Stimulated activated CD8-positive, alpha-beta memory T cell treated with anti-CD3 and anti-CD28 coated beads, Interleukin-15, amount 100 ng/mL, for 4 hours (primary cell): ENCODE results near the gene KCTD16.

ENCODE experiments used
- DNase-seq, 2 donors: peaks; one replicate each; pipeline ENCODE4 v3.0.0-alpha.2; 2020; ENCODE audit warnings: low read depth in 2 of 2

The KCTD16 gene

DNA sequence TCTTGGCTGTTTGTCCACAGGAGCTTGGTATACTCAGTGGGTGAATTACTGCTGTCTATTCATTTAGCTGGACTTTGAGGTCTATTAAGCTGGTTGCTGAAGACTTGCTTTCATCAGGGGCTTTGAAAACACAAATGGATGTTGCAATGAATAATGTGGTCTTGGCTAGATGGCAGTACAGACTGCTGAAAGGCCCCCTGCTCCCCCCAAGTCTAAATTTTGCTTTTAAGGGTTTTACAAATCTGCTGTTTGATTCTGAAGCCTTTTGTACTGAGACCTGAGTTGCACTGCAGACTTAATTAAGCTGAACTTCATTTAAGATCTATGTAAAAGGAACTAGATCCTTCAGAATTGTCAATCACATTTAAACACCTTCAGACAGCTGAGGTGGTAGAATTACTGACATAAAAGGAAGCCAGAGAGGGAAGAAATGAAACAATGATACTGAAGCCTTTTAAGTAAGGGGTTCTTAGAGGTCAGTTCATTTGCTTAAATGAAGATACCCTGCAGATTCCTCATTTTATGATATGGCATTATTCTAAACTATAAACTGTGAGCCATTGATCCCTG, 37.3 kb downstream of the KCTD16 start:
- DNase-seq: no peak

DNA sequence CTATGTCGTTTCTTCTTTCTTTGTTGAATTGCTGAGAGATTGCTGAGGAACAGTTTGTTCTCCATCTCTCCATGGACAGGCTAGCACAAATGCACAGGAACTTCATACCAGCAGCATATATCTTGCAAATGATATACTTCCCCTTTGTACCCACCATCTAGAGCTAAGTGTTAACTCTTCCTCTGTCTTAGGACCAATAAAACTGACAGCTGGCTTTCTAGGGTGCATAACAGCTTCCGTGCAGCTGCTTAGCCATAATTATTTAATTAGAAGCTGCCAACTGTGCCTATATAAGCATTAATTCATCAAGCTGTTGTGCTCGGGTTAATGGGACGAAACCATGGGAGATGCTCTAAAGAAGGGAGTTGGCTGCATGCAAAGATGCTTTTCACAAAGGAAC, 38.7 kb downstream of the KCTD16 start:
- no peak for DNase-seq

DNA sequence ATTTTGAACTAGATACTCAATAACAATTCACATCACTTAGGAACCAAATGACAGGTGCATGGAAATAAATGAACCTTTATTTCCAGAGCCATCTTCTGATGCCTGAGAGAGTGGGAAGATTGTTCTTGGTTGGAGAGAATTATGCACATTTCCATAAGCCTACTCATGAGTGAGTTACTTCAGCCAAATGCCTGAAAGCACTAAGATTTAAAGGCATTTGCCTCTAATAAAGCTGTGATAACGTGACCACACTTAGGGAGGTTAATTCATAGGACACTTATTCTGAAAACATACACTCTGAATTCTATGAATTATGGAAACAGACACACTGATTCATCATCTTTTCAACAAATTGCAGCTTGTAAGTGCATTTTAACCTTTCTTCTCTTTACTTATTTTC, 40.0 kb downstream of the KCTD16 start:
- no peak for DNase-seq

DNA sequence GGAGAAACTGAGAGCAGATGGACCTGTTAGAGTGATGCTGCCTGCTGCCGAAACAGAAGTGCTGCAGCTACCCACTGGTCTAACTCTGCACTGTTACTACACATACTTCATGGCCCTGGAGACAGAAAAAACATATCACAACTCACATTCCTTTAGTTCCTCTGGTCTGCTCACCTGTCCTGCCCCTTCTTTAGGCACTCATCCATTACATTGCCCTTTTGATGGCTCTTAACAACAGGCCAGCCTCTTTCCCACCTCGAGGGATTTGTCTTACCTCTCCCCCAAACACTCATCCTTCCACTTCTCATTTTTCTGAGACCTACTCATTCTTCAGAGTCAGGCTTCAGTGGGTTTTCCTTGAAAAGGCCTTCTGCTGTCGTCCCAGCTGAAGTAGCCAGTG, 49.2 kb downstream of the KCTD16 start:
- no peak for DNase-seq

DNA sequence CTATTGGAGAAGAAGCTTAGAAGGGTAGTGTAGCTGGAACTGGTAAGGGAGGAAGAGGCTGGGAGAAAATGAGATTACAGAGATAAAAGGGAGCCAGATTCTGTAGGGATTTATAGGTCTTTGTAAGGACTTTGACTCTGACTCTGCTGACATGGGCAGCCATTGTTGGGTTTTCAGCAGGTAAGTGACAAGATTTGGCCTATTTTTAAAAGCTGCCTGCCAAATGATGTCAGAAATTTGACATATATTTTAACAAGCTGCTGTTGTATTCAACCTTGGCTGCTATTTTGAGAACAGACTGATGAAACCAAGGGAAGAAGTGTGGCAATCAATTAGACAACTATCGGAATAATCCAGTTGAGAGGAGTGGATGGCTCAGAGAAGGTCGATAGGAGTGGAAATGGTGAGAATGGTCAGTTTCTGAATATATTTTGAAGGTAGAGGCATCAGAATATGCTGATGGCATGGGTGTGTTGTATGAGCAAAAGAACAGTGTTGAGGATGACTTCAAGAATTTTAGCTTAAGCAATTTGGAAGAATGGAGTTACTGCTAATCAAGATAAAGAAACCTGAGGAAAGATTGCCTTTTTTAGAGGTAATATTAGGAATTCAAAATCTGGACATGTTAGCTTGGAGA, 56.8 kb downstream of the KCTD16 start:
- no peak for DNase-seq

DNA sequence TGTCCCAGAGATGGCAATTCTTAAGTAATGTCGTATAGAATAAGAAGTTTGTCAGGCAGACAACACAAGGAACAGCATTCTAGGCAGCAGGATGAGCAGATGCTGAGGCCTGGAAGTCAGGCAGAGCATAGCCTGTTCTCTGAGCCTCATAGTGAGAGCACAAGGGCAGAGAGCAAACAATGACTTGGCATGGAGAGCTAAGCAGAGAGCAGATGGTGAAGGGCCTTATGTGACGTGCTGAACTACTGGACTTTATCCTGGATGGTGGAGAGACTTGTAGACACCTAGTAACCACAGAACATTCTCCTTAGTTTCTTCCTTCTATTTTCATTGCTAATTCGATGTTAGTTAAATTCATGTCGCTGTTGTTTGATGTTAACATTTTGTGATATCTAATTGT, 60.1 kb downstream of the KCTD16 start:
- no peak for DNase-seq

DNA sequence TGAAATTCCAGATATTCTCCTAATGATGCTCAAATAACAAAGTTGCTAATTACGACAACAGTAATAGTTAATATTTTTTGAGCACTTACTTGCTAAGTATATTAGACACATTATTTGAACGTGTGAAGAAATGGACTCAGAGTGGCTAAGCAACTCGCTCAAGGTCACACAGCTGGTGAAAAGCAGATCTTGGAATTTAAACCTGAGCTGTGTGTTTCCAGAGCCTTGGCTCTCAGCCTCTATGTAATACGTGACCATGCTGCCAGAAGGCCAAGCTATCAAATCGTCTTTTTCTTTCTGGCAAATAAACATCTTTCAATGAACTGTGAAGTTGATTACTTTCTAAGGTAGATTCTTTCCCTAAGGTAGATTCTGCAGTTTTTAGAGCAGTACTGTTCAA, 61.6 kb downstream of the KCTD16 start:
- no peak for DNase-seq

DNA sequence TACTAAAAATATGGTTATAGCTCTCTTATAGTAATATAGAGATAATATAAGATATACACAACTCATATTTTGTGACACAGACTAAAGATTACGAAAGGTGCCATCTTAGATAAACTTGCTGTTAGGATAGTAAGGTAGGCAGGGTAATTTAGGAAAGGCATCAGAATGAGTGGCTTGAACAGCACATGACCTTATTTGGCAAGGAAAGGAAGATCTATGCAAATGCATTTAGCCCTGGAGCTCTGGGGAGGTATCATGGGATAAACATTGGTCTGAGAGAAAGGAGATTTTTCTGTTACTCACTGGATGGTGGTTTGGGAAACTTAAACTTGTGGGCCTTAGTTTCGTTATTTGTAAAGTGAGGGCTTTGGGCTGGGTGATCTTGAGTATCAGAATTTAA, 65.8 kb downstream of the KCTD16 start:
- DNase-seq: no peak

DNA sequence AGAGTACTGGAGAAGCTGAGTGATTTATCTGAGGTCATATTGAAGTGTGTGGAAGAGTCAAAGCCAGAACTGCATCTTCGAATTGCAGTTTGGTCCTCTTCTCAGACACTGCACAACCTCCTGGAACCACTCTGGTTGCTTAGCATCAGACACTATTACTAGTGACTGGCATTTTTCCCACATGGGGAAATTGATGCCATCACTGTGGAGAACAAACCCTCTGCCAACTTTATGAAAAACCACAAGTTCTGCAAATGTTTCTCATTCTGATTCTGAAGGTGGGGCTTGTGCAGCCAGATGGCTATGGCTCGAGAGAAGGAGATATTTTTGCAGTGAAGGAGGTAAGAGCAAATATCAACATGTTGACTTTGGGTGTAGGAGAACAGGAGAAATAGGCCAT, 67.2 kb downstream of the KCTD16 start:
- no peak for DNase-seq

DNA sequence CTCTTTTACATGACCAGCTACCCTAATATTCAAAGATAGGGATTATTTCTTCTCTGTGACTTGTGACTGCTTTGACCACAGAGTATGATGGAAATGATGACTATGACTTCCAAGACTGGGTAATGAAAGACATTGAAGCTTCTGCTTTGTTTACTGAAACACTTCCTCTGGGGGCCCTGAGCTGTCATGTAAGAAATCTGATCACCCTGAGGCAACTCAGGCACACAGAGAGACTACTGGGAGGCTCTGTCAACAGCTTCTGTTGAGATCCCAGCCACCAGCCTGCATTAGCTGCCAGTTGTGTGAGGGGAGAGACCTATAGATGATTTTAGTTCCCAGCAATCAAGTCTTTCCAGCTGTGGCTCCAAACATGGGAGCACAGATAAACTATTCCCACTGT, 76.5 kb downstream of the KCTD16 start:
- no peak for DNase-seq

DNA sequence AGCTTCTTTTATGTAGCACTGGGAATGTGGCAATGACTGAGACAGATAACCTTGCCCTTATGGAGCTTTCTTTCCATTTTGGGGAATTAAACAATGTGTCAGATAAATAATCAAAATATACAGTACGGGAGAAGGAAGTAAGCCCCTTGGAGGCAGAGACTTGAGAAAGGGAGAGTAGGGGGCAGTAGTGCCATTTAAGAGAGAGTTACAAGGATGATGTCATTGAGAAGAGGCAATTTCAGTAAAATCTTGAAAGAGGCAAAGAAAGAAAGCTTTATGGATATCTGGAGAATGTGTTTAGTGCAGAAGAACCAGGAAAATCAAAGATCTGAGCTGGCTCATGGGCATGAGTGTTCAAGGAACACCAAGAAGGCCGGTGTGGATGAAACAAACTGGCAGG, 77.3 kb downstream of the KCTD16 start:
- DNase-seq: no peak

DNA sequence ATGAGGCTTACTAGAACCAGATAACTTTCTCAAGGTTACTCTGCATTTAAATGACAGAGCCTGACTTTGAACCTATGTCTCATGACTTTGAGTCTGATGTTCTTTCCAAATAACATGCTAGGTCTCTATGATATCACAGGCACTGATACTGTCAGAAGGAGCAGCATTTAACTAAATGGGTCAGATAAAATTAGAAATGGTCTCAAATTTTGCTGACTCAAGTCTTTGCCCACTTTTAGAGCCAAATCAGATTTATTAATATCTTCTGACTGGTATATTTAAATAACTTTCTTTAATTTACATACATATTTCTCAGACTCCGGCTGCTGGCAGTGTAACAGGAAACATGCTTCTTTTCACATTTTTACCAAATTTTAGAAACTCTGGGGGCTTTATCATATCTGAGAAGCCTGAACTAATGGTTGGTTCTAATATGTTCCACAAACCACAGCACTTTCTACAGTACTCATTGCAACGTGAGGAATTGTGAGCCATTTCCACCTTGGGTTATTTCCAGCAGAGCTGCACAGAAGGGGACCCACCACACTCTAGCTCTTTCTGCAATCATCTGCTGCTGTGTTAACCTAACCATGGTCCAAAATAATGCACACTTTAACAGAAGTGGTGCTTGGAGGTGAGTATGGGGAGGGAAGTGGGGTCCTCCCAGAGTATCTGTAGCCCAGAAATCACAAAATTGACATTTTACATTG, 79.2 kb downstream of the KCTD16 start:
- no peak for DNase-seq

DNA sequence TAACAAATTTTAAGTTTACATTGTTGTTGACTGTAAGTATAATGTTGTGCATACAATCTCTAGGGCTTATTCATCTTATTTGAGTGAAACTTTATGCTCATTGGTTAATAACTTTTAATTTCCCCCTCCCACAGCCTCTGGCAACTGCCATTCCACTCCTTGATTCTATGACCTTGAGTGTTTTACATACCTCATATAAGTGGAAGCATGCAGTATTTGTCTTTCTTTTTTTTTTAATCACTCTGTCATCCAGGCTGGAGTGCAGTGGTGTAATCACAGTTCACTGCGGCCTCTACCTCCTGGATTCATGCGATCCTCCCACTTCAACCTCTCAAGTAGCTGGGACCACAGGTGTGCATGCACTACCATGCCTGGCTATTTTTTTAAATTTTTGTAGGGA, 83.9 kb downstream of the KCTD16 start:
- DNase-seq: no peak

DNA sequence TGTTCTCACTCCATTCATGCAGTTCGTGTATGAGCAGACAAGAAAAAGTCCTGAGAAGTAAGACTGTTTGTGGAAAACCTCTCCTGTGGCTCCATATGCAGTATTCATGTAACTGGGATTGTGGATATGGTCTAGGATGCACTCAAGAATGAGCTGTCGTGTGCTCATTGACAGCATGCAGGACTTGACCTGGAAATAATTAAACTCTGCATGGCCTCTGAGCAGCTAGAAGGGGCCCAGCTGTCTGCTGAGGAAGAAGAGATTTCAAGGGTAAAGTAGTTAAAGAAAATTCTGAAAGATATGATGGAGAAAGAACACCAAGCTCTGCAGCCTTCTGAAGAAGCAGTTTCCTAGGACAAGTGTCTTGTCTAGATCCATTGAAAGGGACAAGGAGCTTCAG, 89.4 kb downstream of the KCTD16 start:
- no peak for DNase-seq

DNA sequence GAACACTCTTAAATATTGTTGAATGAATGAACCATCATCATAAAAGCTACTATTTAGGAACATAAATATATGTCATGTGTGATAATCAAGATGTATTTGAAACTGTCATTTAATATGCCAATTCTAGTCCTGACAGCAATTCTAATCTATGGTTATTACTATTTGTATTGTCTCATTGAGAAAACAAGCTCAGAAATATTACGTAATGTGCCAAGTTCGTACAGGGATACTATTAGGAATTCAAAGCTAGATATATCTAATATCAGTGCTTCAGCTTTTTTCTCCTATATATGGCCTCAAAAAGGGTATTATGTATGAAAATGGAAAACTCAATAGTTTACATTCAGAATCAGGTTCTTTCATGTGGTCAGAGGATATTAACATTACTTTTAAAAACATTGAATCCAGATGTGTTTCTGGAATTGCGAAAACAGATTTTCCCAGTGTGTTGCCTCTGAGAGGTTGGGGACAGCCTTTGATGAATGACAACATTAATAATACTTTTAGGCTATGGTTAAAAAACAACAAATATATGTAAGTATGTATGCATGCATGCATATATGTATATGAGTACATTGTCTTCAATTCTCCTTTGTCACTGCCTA, 95.1 kb downstream of the KCTD16 start:
- DNase-seq: no peak

DNA sequence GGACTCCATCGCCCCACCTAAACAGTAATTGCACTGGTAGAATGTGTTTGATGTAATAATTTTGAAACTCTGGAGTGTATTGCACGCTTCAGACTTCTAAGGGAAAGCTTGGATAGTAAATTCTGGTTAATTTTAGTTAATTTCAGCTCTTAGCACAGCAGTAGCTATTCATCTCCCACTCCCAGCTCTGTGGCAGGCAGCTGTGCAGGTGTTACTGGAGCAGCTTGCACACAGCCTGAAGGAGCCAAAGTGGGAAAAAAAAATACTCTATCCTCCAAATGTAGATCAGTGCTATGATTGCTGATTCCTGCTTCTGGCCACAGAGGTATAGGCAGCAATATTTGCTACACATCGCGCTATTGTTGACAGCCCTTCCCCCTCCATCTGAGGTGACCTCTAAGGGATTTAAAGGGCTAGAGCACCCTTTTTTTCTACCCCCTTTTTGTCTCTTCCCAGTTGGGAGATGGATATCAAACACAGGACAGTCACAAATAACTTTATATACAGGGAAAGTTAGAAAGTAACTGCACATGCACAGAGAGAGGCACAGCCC, 97.4 kb downstream of the KCTD16 start:
- DNase-seq: no peak

DNA sequence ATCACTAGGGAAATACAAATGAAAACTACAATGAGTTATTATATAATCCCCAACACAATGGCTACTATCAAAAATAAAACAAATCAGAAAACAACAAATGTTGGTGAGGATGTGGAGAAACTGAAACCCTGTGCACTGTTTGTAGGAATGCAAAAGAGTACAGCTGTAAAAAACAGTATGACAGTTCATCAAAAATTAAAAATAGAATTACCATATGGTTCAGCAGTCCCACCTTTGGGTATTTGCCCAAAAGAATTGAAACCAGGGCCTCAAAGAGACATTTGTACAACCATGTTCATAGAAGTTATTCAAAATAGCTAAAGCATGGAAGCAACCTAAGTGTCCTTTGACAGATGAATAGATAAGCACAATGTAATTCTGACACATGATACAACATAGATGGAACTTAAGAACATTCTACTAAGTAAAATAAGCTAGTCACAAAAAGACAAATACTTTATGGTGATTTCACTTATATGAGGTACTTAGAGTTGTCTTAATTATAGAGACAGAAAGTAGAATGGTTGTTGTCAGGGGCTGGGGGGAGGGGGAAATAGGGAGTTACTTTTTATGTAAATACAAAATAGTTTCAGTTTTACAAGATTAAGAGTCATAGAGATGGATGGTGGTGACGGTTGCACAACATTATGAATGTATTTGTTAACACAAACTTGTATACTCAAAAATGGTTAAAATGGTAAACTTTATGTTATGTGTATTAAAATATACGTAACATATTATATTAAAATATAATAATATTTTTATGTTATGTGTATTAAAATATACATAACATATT, 102.8 kb downstream of the KCTD16 start:
- DNase-seq: no peak

DNA sequence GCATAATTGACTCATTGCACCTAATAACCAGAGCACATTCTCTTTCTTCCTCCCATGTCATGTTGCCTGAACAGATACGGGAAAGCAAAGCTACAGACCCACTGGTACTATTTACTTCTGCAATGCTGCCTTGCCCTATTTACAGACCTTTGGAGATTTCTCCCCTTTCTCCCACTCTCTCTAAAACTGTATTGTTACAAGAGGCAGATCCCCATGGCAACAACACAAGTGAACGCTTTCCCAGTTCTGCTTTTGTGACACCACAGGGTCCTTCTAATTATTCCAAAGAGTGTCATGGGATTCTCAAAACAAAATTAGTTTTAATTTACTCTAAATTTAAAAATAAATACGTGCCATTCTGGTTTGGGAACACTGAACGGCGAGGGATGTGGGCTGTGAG, 104.7 kb downstream of the KCTD16 start:
- no peak for DNase-seq

DNA sequence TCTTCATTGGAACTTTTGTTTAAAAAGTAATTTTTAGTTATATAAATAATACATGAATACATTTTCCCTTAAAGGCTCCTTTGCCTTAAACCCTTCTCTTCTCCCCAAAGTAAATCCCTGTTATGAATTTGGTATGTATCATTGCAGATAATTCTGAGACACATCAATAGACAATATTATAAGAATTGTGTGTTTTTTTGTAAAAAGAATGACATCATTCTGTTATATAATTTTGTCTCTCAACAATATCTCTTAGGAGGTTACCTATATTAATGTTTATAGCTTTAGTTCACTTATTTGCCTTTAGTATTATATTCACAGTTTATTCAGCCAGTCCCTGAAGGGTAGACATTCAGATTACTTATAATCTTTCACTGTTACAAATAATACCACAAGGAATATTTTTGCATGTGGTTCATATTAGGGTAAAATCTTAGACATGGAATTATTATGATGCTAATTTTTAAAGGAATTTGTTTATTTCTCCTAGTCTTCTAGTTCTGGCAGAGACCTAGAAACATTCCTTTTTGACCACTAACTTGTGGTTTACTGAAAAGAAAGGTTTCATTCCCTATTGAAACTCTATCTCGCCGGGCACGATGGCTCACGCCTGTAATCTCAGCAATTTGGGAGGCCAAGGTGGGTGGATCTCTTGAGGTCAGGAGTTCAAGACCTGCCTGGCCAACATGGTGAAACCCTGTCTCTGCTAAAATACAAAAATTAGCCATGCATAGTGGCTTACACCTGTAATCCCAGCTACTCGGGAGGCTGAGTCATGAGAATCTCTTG, 105.6 kb downstream of the KCTD16 start:
- DNase-seq: no peak

DNA sequence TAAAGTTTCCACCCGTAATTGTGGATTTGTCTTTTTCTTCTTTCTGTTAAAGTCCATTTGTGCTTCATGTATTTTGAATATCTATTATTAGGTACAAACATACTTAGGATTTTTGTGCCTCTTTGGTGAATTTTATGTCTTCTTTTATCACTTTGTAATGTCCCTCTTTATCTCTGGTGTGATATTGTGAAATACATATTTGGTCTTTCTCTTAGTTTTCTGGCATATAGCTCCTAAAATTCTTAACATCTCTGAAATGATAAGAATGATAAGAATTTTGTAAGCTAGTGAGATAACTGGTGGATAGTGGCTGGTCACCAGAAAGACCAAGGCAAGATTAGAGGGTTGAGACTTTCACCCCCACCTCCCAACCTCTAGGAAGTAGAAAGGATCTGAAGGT, 111.1 kb downstream of the KCTD16 start:
- no peak for DNase-seq

DNA sequence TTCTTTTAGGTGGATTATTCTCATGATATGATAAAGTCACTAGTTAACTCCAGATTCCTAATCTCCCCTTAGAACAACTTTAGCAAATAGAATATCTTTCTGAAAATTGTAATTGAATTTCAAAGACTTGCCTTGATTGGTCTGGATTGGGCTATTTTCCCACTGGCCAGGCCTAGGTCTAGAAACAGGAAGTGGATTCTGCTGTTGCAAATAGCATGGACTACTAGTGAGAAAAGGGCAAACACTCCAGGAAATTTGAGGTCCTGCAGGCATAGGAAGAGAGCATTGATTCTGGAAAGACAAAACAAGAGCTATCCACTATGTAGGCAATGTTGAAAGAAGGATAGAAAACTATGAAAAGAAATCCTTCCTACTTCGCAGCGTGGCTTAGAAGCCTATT, 113.4 kb downstream of the KCTD16 start:
- DNase-seq: no peak
